ENCODE results near the gene DZIP1. TPM values are rescaled to one million over a fixed set of nuclear protein-coding genes. Genes with fewer than 3 reads are reported as not detected.

DZIP1 gene
- total and polyA plus RNA-seq, 10 of the 15 experiments (the other 5 are each of a cell fraction or from before 2014, with no cell fraction given), result 0.01 to 1.9 (median 0.55) TPM

GRCh38 chr13:95676762-95677563, 32.5 kb upstream of the DZIP1 start, which contains the start of gene DNAJC3 (continued):
- TF ChIP-seq MAX (IDR thresholded peaks at IDR 0.05; ENCODE audit: low read depth, low read length) (peak; percentile 77; the same call in 1 of the 2 replicates), CTCF (IDR thresholded peaks at IDR 0.05 in 2 of 3, conservative IDR thresholded peaks at IDR 0.05 in 1 of 3; ENCODE audit: control insufficient read depth in 2 of 3, extremely low read depth in 1 of 3, insufficient read depth in 1 of 3, low read depth in 3 of 3, low read length in 3 of 3) (no peak), ZNF622 (IDR thresholded peaks at IDR 0.05) (no peak), FOXM1 (IDR thresholded peaks at IDR 0.05; ENCODE audit: low read depth, low read length) (no peak), TCF12 (IDR thresholded peaks at IDR 0.05; ENCODE audit: low read depth, low read length) (peak; percentile 76), PKNOX1 (IDR thresholded peaks at IDR 0.05) (peak; percentile 79; the same call in 1 of the 2 replicates), GATAD2B (conservative IDR thresholded peaks at IDR 0.05; ENCODE audit: low read depth) (peak; percentile 85; the same call in 1 of the 2 replicates), RB1 (IDR thresholded peaks at IDR 0.05; ENCODE audit: borderline replicate concordance) (peak; percentile 25; the same call in 1 of the 2 replicates), RUNX3 (IDR thresholded peaks at IDR 0.05; ENCODE audit: low read length) (peak; percentile 58), SREBF2 (IDR thresholded peaks at IDR 0.05; ENCODE audit: low read length) (no peak), BHLHE40 (IDR thresholded peaks at IDR 0.05; ENCODE audit: borderline replicate concordance in 1 of 2, low read depth in 2 of 2, low read length in 1 of 2) (peak; percentile 96 to 99), NRF1 (conservative IDR thresholded peaks at IDR 0.05; ENCODE audit: low read depth, low read length) (peak; percentile 61), MEF2B (IDR thresholded peaks at IDR 0.05; ENCODE audit: partially characterized antibody, poor library complexity, severe bottlenecking) (peak; percentile 23), HDGF (IDR thresholded peaks at IDR 0.05) (peak; percentile 68; the same call in 1 of the 2 replicates), BCL11A (IDR thresholded peaks at IDR 0.05; ENCODE audit: low read depth, low read length) (no peak), LARP7 (IDR thresholded peaks at IDR 0.05) (peak; percentile 95), POLR2AphosphoS2 (IDR thresholded peaks at IDR 0.05; ENCODE audit: low read depth, low read length) (peak; percentile 83; the same call in 1 of the 2 replicates), MYC (IDR thresholded peaks at IDR 0.05; ENCODE audit: insufficient read depth, insufficient read length, insufficient replicate concordance, low read length, severe bottlenecking) (peak; percentile 33), FOXK2 (IDR thresholded peaks at IDR 0.05) (no peak), SIN3A (IDR thresholded peaks at IDR 0.05; ENCODE audit: low read depth, low read length) (no peak), USF1 (IDR thresholded peaks at IDR 0.05; ENCODE audit: borderline replicate concordance, extremely low read length, insufficient read depth, low read depth, low read length) (peak; percentile 21), CREM (IDR thresholded peaks at IDR 0.05; ENCODE audit: low read depth) (peak; percentile 47; the same call in 1 of the 2 replicates), ZSCAN29 (IDR thresholded peaks at IDR 0.05) (0 out of 2 replicates have a peak, but pooled peaks have one; percentile 14), SPI1 (IDR thresholded peaks at IDR 0.05; ENCODE audit: borderline replicate concordance, insufficient read depth, low read depth, low read length) (no peak)
